RKO (cell line): Measurements from ENCODE around the gene ELANE.
"Not testable (repeated sequence)": the region's sequence is repeated elsewhere in the genome, so short reads cannot be mapped to it uniquely, and the experiment has no call there.

Source experiments
- DNase-seq: peaks from one replicate; pipeline ENCODE4 v3.0.0-alpha.2; 2016; ENCODE audit warnings: low spot score

ELANE gene

DNA sequence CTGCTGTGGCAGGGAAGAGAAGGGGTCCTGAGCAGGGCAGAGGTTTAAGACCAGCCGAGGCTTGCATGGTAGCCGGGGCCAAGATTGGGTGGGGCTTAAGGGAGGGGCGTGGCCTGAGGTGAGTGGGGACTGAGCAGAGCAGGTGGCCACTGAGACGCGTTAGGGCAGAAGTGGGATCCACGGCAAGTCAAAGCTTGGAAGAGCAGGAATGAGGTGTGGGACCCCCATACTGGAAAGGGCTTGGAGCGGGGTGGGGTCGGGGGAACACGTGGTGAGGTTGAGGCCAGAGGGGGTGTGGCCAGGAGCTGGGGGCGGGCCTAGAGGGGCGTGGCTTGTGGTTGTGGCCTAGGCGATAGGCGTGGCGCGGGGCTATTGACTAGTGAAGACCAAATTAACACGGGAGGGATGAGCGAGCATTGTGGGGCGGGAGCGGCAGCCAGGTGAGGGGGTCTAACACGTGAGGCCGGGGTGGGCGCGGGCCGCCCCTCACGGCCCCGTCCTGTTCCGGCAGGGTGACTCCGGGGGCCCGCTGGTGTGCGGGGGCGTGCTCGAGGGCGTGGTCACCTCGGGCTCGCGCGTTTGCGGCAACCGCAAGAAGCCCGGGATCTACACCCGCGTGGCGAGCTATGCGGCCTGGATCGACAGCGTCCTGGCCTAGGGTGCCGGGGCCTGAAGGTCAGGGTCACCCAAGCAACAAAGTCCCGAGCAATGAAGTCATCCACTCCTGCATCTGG is 10.6 kb downstream of the ELANE start:
- DNase-seq, result no peak

DNA sequence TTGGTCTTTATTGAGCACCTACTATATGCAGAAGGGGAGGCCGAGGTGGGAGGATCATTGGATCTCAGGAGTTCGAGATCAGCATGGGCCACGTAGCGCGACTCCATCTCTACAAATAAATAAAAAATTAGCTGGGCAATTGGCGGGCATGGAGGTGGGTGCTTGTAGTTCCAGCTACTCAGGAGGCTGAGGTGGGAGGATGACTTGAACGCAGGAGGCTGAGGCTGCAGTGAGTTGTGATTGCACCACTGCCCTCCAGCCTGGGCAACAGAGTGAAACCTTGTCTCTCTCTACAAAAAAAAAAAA is 11.2 kb downstream of the ELANE start:
- DNase-seq, result no peak

DNA sequence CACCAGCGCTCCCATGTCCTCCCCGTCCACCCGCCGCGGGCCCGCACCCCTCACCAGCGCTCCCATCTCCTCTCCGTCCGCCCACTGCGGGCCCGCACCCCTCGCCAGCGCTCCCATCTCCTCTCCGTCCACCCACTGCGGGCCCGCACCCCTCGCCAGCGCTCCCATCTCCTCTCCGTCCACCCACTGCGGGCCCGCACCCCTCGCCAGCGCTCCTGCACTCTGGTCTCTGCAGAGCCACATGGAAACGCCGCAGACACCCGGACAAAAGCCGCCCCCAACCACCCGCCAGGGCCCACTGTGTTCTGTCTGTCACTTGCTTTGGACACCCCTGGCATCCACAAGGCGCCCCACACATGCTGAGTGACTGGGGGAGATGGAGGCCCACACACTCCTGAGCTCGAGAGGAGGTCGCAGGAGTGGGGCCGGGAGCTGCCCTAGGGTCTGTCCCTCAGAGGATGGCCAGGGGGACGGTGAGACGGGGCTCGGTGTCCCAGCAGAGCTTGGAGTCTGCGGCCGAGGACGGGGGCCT is 14.7 kb downstream of the ELANE start:
- DNase-seq, result no peak

DNA sequence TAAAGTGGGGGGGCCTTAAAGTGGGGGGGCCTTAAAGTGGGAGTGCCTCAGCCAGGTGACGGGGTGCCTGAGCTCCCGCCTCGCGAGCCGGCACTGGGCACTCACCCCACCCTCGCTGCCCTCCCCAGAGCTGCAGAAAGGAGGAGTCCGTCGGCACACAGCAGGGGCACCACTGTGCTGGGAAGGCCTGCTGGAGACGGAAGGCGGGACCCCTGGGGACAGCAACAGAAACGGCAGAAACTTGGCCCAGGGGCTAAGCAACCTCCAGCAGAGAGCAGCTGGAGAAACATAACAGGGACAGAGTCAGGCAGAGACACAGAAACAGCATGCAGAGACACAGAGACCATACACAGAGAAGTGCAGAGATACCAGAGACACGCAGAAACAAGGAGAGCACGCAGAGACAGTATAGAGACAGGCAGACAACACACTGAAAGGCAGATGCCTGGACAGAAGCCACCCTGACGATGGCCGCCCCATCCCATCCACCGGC is 15.2 kb downstream of the ELANE start:
- no peak for DNase-seq

DNA sequence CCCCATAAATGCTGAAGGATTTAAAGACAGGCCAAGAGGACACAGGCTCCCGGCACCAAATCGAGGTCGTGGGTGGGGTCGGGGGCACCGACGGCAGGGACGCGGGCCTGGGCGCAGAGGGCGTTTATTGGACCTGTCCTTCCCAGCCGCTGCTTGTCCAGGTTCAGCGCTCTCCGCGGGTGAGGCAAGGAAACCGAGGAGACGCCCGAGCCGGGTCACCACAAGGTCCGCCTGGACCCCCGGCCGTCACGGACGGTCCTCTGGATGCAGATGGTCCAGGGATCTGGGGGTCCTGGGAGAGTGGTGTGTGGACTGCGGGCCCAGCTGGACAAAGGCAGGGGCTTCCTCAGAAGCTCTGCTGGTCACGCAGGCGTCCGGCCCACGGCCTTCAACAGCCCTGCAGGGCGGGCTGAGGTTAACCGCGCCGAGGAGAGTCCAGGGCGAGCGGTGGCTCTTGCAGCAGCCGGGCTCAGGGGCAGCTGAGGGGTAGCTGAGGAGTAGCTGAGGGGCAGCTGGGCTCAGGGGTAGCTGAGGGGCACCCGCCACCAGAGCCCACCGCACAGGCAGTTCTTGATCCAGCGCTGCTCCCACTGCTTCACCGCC is 15.9 kb downstream of the ELANE start:
- DNase-seq, result no peak

DNA sequence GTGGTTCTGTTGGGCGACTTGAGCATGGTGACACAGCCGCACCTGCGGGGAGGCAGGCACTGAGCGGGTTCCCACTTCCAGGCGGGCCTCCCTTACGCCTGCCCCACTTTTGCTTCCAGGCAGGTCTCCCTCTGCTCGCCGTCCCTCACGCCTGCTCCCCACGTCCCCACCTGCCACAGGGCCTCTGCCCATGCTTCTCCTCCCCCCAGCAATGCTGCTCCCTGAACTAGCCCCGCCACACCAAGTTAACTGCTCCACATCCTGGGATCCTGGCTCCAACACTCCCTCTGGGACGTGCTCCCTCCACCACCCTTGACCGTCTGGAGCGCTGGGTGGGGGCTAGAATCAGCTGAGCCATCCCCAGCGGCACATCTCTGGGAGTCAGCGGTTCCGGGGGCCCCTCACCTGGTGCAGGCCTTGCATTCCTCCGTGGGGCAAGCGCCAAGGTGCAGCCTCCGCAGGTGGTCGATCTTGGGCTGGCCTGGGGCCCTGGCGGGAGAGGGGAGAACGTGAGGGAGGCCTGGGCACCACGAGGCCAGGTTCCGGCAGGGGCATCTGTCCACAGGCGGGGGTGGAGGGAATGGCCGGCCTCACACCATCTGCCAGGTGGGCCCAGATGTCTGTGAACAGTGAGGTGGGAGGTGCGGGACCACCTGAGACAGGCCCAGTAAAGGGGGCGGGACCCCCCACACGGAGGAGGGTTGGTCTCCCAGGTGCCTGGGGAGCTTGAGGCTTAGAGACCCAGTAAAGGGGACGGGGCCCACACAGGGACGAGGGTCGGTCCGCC is 16.5 kb downstream of the ELANE start:
- DNase-seq, result no peak

DNA sequence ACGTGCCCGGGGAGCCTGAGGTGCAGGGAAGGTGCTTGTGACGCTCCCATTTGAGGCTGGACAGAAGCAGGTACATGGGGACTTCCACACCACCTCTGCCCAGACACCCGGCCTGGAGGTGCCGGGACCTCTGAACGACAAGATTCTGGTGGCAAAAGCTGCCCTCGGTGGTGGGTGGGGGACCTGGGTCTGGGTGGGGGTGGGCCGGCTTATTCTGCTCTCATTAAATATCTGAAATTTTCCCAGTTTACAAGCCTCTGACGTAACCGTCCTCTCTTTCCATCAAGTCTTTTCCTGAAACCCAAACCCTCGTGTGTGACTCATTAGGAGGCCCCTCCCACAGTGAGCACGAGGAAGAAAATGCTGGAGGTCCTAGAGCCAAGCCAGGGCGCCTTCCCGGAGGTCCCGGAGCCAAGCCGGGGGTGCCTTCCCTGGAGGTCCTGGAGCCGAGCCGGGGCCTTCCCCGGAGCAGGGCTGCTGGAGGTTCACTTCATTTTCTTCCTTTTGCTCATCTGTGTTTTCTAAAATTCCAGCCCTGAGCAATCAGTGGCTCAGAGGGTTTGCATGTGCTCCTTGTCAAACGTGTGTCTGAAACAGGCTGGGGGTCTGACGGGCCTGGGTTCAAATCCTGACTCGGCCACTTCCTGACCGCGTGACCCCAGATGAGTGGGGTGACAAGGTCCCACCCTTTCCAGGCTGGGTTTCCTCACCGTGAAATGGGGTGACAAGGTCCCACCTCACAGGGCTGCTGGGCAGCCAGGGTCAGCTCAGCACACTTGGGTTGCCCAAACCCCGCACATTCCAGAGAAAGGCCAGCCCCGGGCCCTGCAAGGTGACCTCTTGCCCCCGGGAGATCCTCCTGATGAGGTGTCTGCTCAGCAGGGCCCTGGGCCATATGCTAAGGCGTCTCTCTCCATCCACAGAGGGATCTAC is 17.4 kb downstream of the ELANE start:
- DNase-seq, result peak; percentile 75

DNA sequence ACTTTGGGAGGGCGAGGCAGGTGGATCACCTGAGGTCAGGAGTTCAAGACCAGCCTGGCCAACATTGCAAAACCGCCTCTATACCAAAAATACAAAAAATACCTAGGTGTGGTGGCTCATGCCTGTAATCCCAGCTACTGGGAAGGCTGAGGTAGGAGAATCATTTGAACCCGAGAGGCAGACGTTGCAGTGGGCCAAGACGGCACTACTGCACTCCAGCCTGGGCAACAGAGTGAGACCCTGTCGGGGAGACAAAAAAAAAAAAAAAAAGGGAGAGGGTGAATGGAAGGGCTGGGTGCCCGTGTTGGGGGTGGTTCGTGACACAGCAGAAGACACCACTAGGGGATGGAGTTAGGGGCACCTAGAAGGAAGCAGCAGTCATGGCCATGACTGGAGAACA is 18.2 kb downstream of the ELANE start:
- DNase-seq, result no peak

DNA sequence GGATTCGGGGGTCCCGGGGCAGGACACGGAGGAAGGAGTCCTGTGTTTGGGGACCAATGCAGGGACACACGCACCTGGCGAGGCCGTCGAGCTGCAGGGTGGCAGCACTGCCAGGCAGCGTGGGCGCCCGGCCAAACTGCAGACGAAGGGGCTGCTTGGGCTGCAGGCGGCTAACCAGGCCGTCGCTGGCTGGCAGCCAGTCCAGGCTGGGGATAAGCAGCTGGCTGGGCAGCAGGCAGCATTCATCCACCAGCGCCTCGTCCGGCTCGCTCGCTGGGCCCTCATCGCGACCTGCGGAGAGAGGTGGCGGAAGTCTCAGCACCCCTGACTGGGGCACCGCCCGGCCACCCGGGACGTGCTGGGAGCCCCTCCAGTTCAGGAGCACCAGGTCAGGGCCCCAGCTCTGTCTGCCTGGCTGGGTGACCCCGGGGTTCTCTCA is 18.9 kb downstream of the ELANE start:
- no peak for DNase-seq

DNA sequence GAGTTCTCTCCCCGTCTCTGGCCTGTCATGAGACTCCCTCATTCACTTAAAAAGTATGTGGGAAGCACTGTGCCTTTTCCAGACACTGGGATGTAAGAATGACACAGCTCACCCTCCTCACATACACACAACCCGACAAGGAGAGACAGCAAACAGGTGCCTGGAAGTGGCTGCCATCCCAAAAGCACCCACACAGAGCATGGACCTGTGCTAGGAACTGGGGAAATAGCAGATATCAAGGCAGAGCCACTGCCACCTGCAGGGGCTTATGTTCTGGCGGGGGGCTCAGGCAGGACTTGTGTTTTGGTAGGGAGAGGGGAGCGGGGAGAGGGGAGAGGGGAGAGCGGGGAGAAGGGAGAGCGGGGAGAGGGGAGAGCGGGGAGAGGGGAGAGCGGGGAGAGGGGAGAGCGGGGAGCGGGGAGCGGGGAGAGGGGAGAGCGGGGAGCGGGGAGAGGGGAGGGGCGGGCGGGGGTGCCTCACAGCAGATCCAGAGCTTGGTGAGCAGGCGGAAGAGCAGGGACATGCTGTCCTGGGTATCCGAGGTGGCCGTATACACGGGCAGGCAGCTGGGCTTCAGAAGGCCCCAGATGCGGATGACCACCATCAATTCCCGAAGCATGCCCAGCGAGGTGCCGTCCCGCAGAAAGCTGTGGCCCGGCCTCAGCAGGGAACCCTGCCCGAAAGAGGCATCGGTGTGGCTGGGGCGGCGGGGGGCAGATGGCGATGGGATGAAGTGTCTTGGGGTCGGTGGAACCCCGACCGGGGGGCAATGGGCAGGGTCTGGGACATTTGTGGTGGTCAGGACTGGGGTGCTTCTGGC is 19.6 kb downstream of the ELANE start:
- DNase-seq, result no peak

DNA sequence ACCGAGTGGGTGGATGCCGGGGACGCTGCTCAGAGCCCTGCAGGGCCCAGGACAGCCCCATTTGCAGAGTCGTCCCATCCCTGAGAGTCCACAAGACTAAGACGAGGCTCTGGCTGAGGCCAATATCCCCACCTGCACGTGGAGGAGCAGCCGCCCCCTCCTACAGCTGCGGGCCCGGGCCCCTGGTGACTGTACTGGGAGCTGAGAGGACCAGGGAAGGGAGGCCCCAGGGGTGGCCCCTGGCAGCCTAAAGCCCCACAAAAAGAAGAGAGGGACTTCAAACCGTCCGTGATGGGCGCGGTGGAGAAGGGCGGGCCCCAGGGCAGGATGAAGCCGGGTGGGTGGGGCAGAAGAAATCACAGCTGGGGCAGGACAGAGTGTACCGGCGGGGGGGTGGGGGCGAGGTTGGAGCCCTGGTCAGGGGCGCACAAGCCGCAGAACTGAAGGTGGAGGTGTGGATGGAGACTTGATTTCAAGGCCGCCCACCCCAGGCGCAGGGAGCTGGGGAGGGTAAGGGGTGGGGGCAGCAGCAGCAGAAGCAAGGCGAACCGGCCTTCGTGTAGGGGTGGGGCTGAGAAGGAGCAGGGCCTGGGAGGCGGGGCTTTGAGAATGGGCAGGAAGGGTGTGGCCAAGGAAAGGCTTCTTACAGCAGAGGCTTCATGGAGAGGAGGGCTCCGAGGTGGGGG is 20.3 kb downstream of the ELANE start:
- peak; percentile 69 for DNase-seq

DNA sequence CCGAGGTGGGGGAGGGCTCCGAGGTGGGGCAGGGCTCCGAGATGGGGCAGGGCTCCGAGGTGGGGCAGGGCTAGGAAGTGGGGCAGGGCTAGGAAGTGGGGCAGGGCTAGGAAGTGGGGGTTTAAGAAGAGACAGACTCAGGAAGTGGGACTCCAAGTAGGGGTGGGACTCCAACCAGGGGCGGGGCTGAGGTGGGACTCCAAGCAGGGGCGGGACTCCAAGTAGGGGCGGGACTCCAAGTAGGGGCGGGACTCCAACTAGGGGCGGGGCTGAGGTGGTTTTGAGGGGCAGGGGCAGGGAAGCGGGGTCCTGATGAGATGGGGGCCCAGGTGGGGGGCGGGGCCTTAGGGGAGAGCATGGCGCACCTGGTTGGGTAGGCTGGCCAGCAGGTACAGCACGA is 21.0 kb downstream of the ELANE start:
- DNase-seq, result peak; percentile 53

DNA sequence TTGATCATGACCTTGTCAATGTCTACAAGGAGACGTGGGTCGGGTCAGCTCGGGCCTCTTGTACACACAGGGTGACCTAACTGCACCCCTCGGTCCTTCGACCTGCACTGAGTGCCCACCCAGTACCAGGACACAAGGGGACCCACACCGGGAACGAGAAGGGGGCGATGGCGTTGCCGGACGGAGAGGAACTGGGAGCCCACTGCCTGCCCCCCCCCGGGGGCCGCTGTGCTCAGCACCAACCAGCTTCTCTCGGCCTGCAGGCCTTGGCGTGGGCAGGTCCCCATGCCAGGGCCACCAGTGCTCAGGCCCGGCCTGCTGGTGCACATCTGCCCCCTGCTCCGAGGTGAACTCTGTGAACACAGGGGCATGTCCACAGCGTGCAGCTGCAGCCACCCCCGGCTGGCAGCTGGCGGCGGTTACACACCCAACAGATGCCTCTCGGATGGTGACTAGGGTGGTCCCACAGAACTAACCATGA is 21.5 kb downstream of the ELANE start:
- no peak for DNase-seq

DNA sequence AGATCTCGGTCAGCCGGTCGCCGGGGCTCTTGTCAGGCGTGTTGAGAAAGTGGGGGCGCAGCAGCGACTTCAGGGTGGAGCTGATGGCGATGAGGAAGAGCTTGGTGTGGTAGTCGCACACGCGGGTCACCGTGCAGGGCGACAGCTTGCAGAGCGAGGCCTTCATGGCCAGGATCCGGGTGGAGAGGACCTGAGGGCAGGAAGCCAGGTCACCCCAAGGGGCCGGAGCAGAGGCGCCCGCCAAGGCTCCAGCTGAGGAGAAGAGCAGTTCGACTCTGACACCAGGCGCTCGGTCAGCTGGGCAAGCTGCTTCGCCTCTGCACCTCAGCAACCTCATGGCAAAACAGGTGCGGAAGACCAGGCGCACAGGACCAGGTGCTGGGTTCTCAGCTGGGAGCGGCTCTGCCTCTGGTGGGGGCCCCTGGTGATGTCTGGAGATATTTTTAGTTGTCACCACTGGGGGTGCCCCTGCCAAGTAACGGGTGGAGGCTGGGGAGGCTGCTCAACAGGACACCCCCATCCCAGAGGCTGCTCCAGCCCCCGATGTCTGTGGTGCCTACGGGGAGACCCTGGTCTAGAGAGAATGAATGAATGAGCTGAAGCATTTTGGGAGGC is 23.3 kb downstream of the ELANE start:
- no peak for DNase-seq

DNA sequence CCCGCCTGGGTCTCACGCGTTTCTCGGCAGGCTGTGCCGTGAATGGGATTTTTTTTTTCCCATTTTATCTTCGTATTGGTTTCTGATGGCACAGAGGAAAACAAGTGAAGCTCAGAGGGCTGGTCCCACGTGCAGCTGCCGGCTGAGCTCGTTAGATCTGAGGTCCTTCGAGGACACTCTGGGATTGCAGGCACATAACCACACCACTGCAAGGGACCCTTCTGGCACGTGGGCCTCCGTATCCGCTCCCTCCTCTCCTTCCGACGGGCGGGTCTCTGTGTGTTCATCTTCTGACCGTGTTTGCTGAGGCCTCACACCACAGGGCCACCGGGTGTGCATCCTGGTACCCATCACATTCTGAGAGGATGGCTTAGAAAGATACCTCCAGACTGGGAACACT is 24.0 kb downstream of the ELANE start:
- DNase-seq, result no peak

DNA sequence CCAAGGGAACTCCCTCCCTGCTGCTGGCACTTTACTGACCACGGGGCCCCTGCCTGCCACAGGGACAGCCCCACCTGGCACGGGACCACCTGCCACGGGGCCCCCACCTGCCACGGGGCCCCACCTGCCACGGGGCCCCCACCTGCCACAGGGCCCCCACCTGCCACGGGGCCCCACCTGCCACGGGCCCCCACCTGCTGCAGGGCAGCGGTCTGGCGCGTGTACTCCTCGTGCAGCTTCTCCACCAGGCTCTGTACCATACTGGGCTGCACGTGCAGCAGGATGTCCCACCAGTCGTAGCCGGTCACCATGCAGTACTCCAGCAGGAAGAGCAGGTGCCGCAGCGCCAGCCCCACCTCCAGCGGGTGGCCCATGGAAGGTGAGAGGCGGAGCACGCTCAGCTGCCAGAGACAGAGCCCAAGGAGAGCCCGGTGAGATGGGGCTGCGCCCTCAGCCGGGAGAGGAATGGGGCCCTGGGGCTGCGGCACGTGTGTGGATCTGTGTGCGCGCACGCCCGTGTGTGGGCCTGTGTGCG is 24.7 kb downstream of the ELANE start:
- no peak for DNase-seq

DNA sequence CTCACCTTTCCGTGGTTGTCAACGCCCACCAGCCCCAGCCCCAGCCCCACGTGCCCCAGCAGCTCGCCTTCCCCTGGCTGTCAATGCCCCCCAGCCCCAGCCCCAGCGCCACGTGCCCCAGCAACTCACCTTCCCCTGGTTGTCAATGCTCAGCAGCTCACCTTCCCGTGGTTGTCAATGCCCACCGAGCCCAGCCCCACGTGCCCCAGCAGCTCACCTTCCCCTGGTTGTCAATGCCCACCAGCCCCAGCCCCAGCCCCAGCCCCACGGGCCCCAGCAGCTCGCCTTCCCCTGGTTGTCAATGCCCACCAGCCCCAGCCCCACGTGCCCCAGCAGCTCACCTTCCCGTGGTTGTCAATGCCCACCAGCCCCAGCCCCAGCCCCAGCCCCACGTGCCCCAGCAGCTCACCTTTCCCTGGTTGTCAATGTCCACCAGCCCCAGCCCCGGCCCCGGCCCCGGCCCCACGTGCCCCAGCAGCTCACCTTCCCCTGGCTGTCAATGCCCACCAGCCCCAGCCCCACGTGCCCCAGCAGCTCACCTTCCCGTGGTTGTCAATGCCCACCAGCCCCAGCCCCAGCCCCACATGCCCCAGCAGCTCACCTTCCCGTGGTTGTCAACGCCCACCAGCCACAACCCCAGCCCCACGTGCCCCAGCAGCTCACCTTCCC is 26.0 kb downstream of the ELANE start:
- DNase-seq, result not testable (repeated sequence)

DNA sequence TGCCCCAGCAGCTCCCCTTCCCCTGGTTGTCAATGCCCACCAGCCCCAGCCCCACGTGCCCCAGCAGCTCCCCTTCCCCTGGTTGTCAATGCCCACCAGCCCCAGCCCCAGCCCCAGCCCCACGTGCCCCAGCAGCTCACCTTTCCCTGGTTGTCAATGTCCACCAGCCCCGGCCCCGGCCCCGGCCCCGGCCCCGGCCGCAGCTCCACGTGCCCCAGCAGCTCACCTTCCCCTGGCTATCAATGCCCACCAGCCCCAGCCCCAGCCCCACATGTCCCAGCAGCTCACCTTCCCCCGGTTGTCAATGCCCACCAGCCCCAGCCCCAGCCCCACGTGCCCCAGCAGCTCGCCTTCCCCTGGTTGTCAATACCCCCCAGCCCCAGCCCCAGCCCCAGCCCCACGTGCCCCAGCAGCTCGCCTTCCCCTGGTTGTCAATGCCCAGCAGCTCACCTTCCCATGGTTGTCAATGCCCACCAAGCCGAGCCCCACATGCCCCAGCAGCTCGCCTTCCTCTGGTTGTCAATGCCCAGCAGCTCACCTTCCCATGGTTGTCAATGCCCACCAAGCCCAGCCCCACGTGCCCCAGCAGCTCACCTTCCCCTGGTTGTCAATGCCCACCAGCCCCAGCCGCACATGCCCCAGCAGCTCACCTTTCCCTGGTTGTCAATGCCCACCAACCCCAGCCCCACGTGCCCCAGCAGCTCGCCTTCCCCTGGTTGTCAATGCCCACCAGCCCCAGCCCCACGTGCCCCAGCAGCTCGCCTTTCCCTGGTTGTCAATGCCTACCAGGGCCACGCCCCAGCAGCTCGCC is 26.9 kb downstream of the ELANE start:
- not testable (repeated sequence) for DNase-seq
